GM13976 (cell line): Measurements from ENCODE around the gene IRF5.

ENCODE experiments used
- DNase-seq: peaks from one replicate; pipeline ENCODE4 v3.0.0; 2012; ENCODE audit warnings: low spot score
- in situ Hi-C: fragments of 300-500 bp; cut with MboI; formaldehyde crosslinking; loops from one replicate; pipeline ENCODE4 v1.12.0; 2022; ENCODE audit warnings: low sequenced_read_pairs, mixed read lengths, inconsistent platforms; ENCODE audit not compliant: unreplicated experiment
- TF ChIP-seq, protein P1 (sequence below): IDR thresholded peaks from 2 replicates; pipeline ENCODE4 v1.5.1; 2012; ENCODE audit warnings: borderline replicate concordance, mild to moderate bottlenecking; ENCODE audit not compliant: insufficient read depth; ENCODE audit errors: extremely low read depth, missing control alignments, control extremely low read depth

IRF5 gene

GRCh38 chr7:128922496-128923410, 15.0 kb upstream of the IRF5 start:
- no peak for DNase-seq
- TF ChIP-seq, protein P1, sequence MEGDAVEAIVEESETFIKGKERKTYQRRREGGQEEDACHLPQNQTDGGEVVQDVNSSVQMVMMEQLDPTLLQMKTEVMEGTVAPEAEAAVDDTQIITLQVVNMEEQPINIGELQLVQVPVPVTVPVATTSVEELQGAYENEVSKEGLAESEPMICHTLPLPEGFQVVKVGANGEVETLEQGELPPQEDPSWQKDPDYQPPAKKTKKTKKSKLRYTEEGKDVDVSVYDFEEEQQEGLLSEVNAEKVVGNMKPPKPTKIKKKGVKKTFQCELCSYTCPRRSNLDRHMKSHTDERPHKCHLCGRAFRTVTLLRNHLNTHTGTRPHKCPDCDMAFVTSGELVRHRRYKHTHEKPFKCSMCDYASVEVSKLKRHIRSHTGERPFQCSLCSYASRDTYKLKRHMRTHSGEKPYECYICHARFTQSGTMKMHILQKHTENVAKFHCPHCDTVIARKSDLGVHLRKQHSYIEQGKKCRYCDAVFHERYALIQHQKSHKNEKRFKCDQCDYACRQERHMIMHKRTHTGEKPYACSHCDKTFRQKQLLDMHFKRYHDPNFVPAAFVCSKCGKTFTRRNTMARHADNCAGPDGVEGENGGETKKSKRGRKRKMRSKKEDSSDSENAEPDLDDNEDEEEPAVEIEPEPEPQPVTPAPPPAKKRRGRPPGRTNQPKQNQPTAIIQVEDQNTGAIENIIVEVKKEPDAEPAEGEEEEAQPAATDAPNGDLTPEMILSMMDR = no peak
- in situ Hi-C loops = loop anchor here (25.0 kb wide), 1 partner anchor 165 kb away; no protein-coding TSS in a partner anchor

GRCh38 chr7:128923411-128923800, 14.3 kb upstream of the IRF5 start:
- in situ Hi-C loops = loop anchor here (25.0 kb wide), 1 partner anchor 164 kb away; no protein-coding TSS in a partner anchor
- TF ChIP-seq, protein P1 = no peak
- DNase-seq = no peak

DNA sequence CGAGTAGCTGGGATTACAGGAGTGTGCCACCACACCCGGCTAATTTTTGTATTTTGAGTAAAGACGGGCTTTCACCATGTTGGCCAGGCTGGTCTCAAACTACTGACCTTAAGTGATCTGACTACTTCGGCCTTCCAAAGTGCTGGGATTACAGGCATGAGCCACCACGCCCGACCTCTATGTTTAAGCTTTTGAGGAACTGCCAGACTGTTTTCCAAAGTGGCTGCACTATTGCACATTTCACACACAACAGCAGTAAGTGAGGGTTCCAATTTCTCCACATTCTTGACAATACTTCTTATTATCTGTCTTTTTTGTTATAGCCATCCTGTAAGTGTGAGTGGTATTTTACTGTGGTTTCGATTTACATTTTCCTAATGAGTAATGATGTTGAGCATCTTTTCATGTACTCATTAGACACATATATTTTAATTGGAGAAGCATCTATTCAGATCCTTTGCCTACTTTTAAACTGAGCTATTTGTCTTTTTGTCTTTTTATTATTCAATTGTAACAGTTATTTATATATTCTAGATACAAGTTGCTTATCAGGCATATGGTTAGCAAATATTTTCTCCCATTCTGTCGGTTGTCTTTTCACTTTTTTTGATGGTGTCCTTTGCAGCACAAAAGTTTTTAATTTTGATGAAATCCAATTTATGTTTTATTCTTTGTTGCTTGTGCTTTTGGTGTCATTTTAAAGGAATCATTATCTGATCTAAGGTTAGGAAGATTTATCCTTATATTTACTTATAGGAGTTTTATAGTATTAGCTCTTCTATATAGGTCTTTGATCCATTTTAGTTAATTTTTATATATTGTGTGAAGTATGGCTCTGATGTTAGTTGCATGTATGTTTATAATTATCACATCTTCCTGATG, 12.8 kb upstream of the IRF5 start:
- no peak for DNase-seq
- in situ Hi-C loops = loop anchor here (25.0 kb wide), 1 partner anchor 162 kb away; no protein-coding TSS in a partner anchor
- TF ChIP-seq, protein P1 = no peak

- TF ChIP-seq, protein P1 = no peak
- no peak for DNase-seq
- in situ Hi-C loops = no loop called here
These were observed 9.4 kb upstream of the IRF5 start for GRCh38 chr7:128928159-128928813.

DNA sequence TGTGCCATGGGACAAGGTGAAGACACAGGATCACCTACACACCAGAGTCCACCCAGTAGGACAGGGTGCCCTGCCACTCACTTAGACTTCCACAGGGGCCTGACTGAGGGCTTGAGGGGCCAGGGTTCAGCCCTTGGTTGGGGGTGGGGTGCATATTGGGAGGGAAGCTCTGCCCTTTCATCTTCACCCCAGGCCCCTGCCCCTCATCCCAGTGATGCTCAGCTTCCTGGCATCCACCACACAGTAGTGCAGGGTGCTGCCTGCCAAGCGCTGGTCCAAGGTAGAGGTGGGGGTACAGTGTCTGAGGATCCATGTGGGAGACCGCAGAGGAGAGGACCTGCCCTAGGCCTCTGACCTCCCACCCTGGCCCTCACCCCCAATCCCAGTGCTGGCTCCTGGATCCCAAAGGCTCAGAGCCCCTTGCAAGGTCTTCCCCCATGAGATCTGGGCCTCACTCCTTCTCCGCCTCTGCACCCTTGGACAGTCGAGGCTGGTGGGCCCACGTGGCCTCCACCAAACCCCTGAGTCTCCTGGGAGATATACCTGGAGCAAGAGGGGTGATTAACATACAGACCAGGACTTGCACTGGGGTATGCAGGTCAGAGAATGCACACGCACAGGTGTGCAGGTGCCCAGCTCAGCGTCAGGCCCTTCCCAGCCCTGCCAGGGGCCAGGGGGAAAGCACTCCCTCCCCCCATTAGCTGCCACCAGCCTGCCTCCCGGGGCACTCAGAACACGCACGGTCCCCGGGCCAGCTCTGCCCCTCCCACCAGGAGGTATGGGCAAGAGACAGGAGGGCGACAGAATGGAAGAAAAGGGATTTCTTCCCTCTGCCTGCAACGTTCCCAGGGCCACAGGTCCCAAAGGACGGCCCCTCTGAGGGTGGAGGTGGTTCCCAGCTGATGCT, 8.6 kb upstream of the IRF5 start:
- in situ Hi-C loops = no loop called here
- no peak for DNase-seq
- TF ChIP-seq, protein P1 = no peak
